NB4 (cell line): ENCODE measurements around the gene AIF1.

Experiments
- POLR2A ChIP-seq: IDR thresholded peaks from 2 replicates; pipeline ENCODE4 v1.6.1; 2011; ENCODE audit warnings: mild to moderate bottlenecking; ENCODE audit not compliant: insufficient read length; ENCODE audit errors: extremely low read depth
- TF ChIP-seq, protein P1 (sequence below): IDR thresholded peaks from one replicate; pipeline ENCODE4 v1.5.1; 2012; ENCODE audit warnings: low read depth, low read length
- TF ChIP-seq, protein P2 (sequence below): IDR thresholded peaks from 2 replicates; pipeline ENCODE4 v1.6.1; 2011; ENCODE audit warnings: low read depth, low read length

DNA sequence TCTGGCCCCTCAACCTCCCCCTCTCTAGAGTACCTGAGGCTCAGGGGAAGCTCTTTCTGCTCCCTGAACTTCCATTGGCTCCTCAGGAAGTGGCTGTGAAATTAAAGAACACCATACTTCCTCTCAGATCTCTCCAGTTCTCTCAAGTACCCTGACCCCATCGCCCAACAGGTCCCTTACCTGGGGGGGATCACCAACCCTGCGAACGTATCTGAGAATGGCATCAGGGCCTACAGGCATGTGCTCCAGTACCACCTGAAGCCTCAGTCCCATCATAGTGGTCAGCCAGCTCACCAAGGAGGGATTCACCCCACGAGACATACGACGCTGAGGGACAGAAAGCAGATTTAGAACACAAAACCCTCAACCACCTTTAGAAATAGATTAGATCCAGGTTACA is 25.6 kb downstream of the AIF1 start:
- TF ChIP-seq, protein P1, sequence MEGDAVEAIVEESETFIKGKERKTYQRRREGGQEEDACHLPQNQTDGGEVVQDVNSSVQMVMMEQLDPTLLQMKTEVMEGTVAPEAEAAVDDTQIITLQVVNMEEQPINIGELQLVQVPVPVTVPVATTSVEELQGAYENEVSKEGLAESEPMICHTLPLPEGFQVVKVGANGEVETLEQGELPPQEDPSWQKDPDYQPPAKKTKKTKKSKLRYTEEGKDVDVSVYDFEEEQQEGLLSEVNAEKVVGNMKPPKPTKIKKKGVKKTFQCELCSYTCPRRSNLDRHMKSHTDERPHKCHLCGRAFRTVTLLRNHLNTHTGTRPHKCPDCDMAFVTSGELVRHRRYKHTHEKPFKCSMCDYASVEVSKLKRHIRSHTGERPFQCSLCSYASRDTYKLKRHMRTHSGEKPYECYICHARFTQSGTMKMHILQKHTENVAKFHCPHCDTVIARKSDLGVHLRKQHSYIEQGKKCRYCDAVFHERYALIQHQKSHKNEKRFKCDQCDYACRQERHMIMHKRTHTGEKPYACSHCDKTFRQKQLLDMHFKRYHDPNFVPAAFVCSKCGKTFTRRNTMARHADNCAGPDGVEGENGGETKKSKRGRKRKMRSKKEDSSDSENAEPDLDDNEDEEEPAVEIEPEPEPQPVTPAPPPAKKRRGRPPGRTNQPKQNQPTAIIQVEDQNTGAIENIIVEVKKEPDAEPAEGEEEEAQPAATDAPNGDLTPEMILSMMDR: no peak
- no peak for TF ChIP-seq POLR2A
- TF ChIP-seq, protein P2, sequence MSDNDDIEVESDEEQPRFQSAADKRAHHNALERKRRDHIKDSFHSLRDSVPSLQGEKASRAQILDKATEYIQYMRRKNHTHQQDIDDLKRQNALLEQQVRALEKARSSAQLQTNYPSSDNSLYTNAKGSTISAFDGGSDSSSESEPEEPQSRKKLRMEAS: no peak
